ENCODE results near the gene SLC1A3.

Gene SLC1A3

GRCh38 chr5:36685631-36686288 is 79.4 kb downstream of the SLC1A3 start:
- DNase-seq (ENCODE audit: low read depth in 2 of 2): no peak

GRCh38 chr5:36686881-36687280 is 80.5 kb downstream of the SLC1A3 start:
- DNase-seq (ENCODE audit: low read depth in 2 of 2): no peak

GRCh38 chr5:36688722-36689121 is 82.3 kb downstream of the SLC1A3 start:
- DNase-seq (ENCODE audit: low read depth in 2 of 2): no peak

GRCh38 chr5:36689225-36689624 is 82.8 kb downstream of the SLC1A3 start:
- DNase-seq (ENCODE audit: low read depth in 2 of 2): no peak

DNA sequence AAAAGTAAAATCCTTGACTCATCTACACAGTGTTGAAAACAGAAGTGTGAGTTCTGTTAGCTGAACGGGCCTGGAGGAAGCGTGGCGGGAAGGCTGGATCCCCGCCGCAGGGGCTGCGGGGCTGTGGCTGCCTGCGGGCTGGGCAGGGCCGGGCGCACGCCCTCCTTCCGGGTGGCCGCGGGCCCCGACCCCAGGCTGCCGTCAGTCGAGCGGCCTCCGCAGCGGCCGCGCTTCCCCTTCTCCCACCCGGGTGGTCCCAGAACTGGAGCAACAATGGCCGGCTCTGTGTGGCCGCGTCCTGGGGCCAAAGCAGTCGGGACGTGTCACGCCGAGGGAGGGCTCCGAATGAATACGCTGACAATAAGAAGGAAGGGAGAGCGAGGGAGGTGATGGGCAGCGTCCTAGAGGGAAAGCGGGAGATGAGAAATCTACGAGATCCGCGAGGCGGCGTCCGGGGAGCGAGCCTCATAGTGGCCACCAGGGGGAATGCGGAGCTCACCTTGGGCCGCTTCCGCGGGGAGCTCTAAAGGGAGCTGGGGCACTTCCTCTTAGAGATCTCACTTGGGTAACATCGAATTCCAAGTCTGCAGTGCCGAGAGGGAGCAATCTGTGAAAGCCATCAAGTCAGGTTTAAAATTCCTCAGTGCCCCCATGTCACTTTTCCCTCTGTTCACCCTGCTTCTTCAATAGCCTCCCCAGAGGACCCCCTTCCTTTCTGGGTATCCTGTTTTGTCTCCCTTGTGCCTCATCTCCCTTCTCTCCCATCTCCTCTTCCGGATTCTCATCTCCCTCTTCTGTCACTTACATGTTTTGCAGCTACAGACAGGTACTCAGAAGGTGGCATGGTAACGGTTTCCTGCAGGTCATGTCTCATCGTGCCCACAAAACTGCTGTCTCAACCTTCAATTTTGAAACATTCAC is 83.9 kb downstream of the SLC1A3 start:
- DNase-seq (ENCODE audit: low read depth in 2 of 2): peak; percentile 37 to 60

GRCh38 chr5:36691226-36691625 is 84.8 kb downstream of the SLC1A3 start:
- no peak for DNase-seq (ENCODE audit: low read depth in 2 of 2)

- DNase-seq (ENCODE audit: low read depth in 2 of 2): no peak
Observed at GRCh38 chr5:36691696-36692371, 85.4 kb downstream of the SLC1A3 start.

- DNase-seq (ENCODE audit: low read depth in 2 of 2): peak in 1 of 2 donors; percentile 28
Observed at GRCh38 chr5:36692791-36693763, 86.7 kb downstream of the SLC1A3 start.

GRCh38 chr5:36694351-36694750 is 87.9 kb downstream of the SLC1A3 start:
- DNase-seq (ENCODE audit: low read depth in 2 of 2): no peak

GRCh38 chr5:36696059-36696673 is 89.8 kb downstream of the SLC1A3 start:
- DNase-seq (ENCODE audit: low read depth in 2 of 2): peak; percentile 12 to 16

DNA sequence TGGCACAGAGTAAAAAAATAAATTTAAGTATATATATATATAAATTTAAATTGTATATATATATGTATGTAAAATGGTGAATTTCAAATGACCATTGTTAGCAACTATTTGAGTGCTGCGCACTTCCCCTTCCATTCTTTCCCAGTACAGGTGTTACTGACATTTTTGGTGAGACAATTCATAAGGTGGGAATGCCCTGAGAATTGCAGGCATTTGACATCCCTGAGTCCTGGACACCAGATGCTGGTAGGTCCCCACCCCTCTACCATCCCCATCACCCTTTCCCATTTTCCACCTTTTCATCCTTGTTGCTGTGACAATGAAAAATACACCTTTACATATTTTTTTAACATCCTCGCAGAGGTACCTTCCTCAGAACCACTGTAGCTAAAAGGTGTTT is 91.6 kb downstream of the SLC1A3 start:
- DNase-seq (ENCODE audit: low read depth in 2 of 2): no peak

- DNase-seq (ENCODE audit: low read depth in 2 of 2): no peak
Observed at GRCh38 chr5:36701085-36701698, 94.8 kb downstream of the SLC1A3 start.

- no peak for DNase-seq (ENCODE audit: low read depth in 2 of 2)
Observed at GRCh38 chr5:36703245-36703860, 96.9 kb downstream of the SLC1A3 start.

DNA sequence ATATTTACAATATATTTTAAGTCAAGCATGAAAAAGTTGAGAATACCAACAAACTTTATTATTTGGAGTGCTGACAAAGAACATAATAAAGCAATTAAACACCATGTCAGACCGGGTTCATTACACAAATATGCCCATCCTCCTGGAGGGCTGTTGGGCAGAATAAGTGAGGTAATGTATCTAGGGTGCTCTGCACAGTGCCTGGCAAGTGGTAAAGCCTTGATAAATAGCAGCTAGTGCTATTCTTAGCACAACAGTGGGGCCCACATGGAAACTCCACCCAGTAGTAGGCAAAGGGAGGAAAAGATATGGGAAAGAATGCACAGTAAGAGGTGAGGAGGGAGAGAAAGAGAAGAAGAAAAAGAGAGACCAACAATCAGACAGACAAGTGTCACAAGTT is 97.7 kb downstream of the SLC1A3 start:
- no peak for DNase-seq (ENCODE audit: low read depth in 2 of 2)

DNA sequence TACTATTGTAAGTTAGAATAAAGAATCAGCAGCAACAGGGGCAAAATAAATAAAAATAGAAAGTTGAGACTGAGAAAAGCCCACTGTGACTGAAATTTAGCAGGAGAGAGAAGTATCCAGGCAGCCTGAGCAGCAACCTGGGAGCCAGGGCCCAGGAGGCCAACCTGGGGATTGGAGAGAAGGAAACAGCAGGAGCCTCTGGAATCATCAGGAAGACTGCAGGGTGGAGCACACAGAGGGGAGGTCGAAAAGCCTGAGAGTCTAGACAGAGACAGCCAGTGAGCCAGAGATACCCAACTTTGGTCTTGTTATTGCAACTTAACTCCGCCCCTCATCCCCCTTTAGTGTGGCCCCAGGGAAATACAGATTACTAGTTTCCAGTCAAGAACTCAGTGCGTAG is 98.6 kb downstream of the SLC1A3 start:
- DNase-seq (ENCODE audit: low read depth in 2 of 2): no peak

- no peak for DNase-seq (ENCODE audit: low read depth in 2 of 2)
Observed at GRCh38 chr5:36706662-36707061, 100.3 kb downstream of the SLC1A3 start.

GRCh38 chr5:36708996-36709395 is 102.6 kb downstream of the SLC1A3 start:
- no peak for DNase-seq (ENCODE audit: low read depth in 2 of 2)

- DNase-seq (ENCODE audit: low read depth in 2 of 2): no peak
Observed at GRCh38 chr5:36710039-36710438, 103.6 kb downstream of the SLC1A3 start.

DNA sequence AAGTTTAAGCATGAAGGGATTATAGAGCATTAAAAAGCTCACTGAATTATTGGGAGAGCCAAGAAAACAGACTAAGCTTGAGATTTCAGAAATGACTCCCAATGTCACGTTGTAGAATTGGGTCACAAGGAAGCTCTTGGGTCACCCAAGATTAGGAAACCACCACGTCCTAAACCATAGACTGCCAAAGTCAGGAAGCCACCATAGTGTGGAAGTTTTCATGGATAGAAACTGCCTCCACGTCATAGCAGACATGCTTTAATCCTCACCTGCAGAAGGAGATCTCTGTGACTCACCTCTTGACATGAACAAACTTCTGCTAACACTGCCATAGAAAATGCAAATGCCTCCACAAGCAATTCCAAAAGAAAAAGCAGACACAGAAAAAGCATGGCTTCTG is 106.3 kb downstream of the SLC1A3 start:
- no peak for DNase-seq (ENCODE audit: low read depth in 2 of 2)

DNA sequence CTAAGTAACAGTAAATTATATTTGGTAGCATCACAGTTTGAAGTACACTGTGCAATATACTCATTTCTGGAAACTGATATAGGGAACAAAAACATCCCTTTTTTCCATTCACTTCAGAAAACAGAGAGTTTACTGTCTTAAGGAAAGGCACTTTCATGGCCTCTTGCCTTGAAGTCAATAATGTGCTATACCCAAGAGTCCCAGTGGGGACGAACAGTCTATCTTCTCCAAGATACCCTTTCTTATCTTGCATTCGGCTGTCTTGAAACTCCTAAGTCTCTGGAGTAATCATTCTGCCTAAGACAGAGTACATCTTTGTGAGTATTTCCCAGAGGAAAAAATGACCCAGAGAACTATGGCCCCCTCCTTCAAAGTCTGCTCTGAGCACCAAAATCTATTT is 107.1 kb downstream of the SLC1A3 start:
- no peak for DNase-seq (ENCODE audit: low read depth in 2 of 2)

All from stimulated activated CD4-positive, alpha-beta T cell treated with anti-CD3 and anti-CD28 coated beads, Interleukin-1b, Interleukin-23, amount 100 ng/mL, for 4 hours (primary cell).